Gastrocnemius medialis (tissue), 4 donors: ENCODE measurements around the gene UAP1L1.

Experiments used
- POLR2A ChIP-seq, 2 donors: fragments of 450-650 bp; IDR thresholded peaks; one replicate each; pipeline ENCODE4 v1.6.1; 2017; ENCODE audit warnings: antibody characterized with exemption in 2 of 2, mild to moderate bottlenecking in 2 of 2, moderate library complexity in 2 of 2
- TF ChIP-seq, protein P1 (sequence below), 5 experiments: fragments of 450-650 bp in 3 of 5; fragments of 200-600 bp in 2 of 5; sonication (generic) in 2 of 5; IDR thresholded peaks in 4 of 5; conservative IDR thresholded peaks in 1 of 5; 1 replicate in 4 of 5; 2 replicates in 1 of 5; pipeline ENCODE4 v1.5.1; 2016 to 2019; ENCODE audit warnings: antibody characterized with exemption in 5 of 5, mild to moderate bottlenecking in 3 of 5, moderate library complexity in 3 of 5

DNA sequence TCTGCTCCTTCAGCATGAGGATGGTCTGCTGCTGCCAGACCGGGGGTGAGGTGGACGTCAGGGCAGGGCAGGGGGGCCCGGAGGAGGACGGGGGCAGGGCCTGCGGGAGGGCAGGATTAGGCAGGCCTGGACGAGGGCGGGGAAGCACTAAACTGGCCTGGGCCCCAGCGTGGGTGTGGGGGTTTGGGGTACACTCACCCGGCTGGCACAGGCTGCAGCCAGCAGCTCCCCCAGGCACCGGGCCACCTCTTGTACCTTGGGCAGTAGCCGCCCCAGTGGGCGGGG lies 12.5 kb upstream of the UAP1L1 start:
- TF ChIP-seq, protein P1, sequence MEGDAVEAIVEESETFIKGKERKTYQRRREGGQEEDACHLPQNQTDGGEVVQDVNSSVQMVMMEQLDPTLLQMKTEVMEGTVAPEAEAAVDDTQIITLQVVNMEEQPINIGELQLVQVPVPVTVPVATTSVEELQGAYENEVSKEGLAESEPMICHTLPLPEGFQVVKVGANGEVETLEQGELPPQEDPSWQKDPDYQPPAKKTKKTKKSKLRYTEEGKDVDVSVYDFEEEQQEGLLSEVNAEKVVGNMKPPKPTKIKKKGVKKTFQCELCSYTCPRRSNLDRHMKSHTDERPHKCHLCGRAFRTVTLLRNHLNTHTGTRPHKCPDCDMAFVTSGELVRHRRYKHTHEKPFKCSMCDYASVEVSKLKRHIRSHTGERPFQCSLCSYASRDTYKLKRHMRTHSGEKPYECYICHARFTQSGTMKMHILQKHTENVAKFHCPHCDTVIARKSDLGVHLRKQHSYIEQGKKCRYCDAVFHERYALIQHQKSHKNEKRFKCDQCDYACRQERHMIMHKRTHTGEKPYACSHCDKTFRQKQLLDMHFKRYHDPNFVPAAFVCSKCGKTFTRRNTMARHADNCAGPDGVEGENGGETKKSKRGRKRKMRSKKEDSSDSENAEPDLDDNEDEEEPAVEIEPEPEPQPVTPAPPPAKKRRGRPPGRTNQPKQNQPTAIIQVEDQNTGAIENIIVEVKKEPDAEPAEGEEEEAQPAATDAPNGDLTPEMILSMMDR (IDR thresholded peaks at IDR 0.05 in 4 of 5, conservative IDR thresholded peaks at IDR 0.05 in 1 of 5) = no peak
- no peak for TF ChIP-seq POLR2A (IDR thresholded peaks at IDR 0.05)
